PC-9 (cell line): Measurements from ENCODE around the gene POLA2.

Experiments used
- CTCF ChIP-seq: fragments of 200-600 bp; sonication (generic); conservative IDR thresholded peaks from 2 replicates; pipeline ENCODE4 v1.6.1; 2017; ENCODE audit warnings: mixed run types, antibody characterized with exemption, mild to moderate bottlenecking, moderate library complexity
- EZH2 ChIP-seq: fragments of 200-600 bp; sonication (generic); IDR thresholded peaks from 2 replicates; pipeline ENCODE4 v1.8.0; 2017; ENCODE audit warnings: antibody characterized with exemption, low read depth

- TF ChIP-seq EZH2 (no peak), CTCF (no peak)
These were observed 80.1 kb downstream of the POLA2 start for GRCh38 chr11:65341856-65342255.
